DND-41 (cell line): ENCODE data around the gene PSD4.

Experiments
- ATAC-seq: fragments of 200-7000 bp; cut with Tn5 transposase; 3 replicates; pipeline ENCODE4 v1.9.1; 2021; ENCODE audit warnings: low read depth; ENCODE audit not compliant: insufficient read depth
- DNase-seq: peaks from one replicate; pipeline ENCODE4 v3.0.0-alpha.2; 2020
- H2AFZ ChIP-seq: 2 replicates; pipeline ENCODE4 v1.6.0; 2012; ENCODE audit warnings: low read depth, low read length
- H3K27ac ChIP-seq: 2 replicates; pipeline ENCODE4 v1.5.1; 2012; ENCODE audit warnings: low read length, inconsistent platforms
- H3K27me3 ChIP-seq: fragments of 200-600 bp; sonication (generic); 2 replicates; pipeline ENCODE4 v1.6.0; 2012; ENCODE audit warnings: low read length, mild to moderate bottlenecking, inconsistent platforms; ENCODE audit not compliant: insufficient read depth, poor library complexity
- H3K36me3 ChIP-seq: 2 replicates; pipeline ENCODE4 v1.5.1; 2012; ENCODE audit warnings: low read length, inconsistent platforms; ENCODE audit not compliant: insufficient read depth
- H3K4me1 ChIP-seq: 2 replicates; pipeline ENCODE4 v1.5.1; 2012; ENCODE audit warnings: mild to moderate bottlenecking, low read length; ENCODE audit not compliant: insufficient read depth
- H3K4me2 ChIP-seq: 2 replicates; pipeline ENCODE4 v1.6.0; 2012; ENCODE audit warnings: mild to moderate bottlenecking, moderate library complexity, low read length, inconsistent platforms; ENCODE audit not compliant: insufficient read depth
- H3K4me3 ChIP-seq, 2 experiments: fragments of 200-600 bp in 1 of 2; shearing (Covaris generic) in 1 of 2; 2 replicates each; pipeline ENCODE4 v1.5.1; 2012 to 2016; ENCODE audit warnings: inconsistent platforms in 2 of 2, low read length in 2 of 2, mild to moderate bottlenecking in 2 of 2, low read depth in 1 of 2, moderate library complexity in 1 of 2
- H3K79me2 ChIP-seq: 2 replicates; pipeline ENCODE4 v1.6.0; 2012; ENCODE audit warnings: low read length, inconsistent platforms; ENCODE audit not compliant: insufficient read depth
- H3K9ac ChIP-seq: 2 replicates; pipeline ENCODE4 v1.6.0; 2012; ENCODE audit warnings: low read depth, mild to moderate bottlenecking, inconsistent platforms, low read length, moderate library complexity
- H3K9me3 ChIP-seq: 2 replicates; pipeline ENCODE4 v1.5.1; 2012; ENCODE audit warnings: low read length, moderate library complexity, mild to moderate bottlenecking, inconsistent platforms; ENCODE audit not compliant: insufficient read depth, severe bottlenecking
- H4K20me1 ChIP-seq: 2 replicates; pipeline ENCODE4 v1.6.0; 2012; ENCODE audit warnings: low read length; ENCODE audit not compliant: insufficient read depth
- EZH2 ChIP-seq: IDR thresholded peaks from 3 replicates; pipeline ENCODE4 v1.6.1; 2012; ENCODE audit warnings: borderline replicate concordance, low read depth, mild to moderate bottlenecking, moderate library complexity, low read length, inconsistent platforms; ENCODE audit not compliant: severe bottlenecking
- TF ChIP-seq, protein P1 (sequence below): IDR thresholded peaks from 2 replicates; pipeline ENCODE4 v1.5.1; 2012; ENCODE audit warnings: borderline replicate concordance, low read length, moderate library complexity, mild to moderate bottlenecking; ENCODE audit not compliant: poor library complexity, severe bottlenecking; ENCODE audit errors: extremely low read depth

The PSD4 gene

DNA sequence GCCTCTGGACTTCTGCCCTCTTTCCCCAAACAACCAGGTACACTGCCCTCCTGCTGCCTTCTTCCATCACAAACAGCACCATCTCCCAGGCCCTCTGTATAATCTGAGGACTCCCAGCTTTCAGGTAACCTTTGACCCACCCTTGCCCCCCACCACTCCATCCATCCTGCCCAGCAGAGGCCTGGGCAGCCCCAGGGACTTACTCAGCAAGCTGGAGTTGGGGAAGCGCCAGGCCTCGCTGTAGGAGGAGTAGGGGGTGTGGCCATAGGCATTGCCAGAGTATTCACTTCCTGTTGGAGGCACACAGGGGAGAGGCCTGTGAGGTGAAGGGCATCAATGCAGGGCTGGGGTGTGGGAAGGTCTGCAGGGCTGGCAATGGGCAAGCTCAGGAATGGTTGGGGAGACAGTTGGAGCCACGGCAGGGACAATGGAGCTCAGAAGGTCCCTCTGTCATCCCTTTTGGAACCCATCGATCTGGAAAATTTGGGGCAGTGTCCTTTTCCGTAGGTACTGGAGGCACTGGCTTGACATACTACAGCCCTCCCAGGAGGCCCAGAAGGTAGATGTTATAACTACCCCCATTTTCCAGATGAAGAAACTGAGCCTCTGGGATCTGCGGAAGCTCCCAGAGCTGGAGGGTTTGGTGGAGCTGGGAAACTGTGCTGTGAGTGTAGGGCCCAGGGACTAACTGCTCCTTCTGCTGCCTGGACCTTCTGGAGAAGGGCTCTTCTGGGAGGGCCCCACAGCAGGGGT, 46.3 kb downstream of the PSD4 start:
- no peak overlapping the region for H3K4me2 ChIP-seq
- no peak overlapping the region for H2AFZ ChIP-seq
- H3K27me3 ChIP-seq, result no peaks in the 10 kb centered on the region
- no peak for TF ChIP-seq EZH2
- TF ChIP-seq, protein P1, sequence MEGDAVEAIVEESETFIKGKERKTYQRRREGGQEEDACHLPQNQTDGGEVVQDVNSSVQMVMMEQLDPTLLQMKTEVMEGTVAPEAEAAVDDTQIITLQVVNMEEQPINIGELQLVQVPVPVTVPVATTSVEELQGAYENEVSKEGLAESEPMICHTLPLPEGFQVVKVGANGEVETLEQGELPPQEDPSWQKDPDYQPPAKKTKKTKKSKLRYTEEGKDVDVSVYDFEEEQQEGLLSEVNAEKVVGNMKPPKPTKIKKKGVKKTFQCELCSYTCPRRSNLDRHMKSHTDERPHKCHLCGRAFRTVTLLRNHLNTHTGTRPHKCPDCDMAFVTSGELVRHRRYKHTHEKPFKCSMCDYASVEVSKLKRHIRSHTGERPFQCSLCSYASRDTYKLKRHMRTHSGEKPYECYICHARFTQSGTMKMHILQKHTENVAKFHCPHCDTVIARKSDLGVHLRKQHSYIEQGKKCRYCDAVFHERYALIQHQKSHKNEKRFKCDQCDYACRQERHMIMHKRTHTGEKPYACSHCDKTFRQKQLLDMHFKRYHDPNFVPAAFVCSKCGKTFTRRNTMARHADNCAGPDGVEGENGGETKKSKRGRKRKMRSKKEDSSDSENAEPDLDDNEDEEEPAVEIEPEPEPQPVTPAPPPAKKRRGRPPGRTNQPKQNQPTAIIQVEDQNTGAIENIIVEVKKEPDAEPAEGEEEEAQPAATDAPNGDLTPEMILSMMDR, result no peak
- no peak overlapping the region for H3K27ac ChIP-seq
- H3K4me3 ChIP-seq, result no peak overlapping the region
- no peaks in the 10 kb centered on the region for H3K9me3 ChIP-seq
- H3K9ac ChIP-seq, result no peak overlapping the region
- ATAC-seq (peak; percentile 68), DNase-seq (peak; percentile 35)
- H3K36me3 ChIP-seq, result no peaks in the 10 kb centered on the region
- no peaks in the 10 kb centered on the region for H3K4me1 ChIP-seq
- no peaks in the 10 kb centered on the region for H3K79me2 ChIP-seq
- H4K20me1 ChIP-seq, result no peaks in the 10 kb centered on the region

DNA sequence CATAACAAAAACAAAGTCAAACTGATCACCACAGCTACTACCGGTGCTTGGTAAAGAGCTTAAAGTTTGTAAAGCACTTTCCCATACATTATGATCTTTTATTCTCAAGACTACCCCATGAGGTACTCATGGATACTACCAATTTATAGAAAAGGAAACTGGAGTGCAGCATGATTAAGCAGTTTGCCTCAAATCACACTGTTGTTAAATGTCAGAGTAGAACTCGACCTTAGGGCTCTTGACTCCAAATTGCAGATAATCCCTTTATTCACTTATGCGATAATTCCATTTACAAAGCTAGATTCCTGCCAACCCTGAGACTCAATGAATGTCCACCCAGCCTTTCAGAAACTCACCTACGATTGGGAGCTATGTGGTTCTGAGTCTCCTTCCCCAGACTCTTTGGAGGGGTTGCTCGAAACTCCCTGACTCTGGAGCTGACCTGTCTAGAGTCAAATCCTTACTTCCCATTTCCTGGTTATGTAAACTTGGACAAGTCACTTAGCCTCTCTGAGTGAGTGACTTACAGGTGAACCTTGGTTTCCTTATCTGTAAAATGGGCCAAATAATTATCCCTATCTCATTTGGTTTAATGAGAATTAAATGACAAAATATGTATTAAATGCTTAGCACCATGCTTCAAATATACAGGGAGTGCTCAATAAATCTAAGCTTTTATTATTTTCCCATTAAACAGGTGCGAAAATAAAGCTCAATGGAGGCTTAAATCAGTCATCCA, 47.4 kb downstream of the PSD4 start:
- Histone ChIP-seq H3K79me2 (no peaks in the 10 kb centered on the region), H3K4me3 (no peak overlapping the region), H3K9me3 (no peaks in the 10 kb centered on the region), H3K4me1 (no peaks in the 10 kb centered on the region), H3K27me3 (no peaks in the 10 kb centered on the region), H3K9ac (no peak overlapping the region), H4K20me1 (no peaks in the 10 kb centered on the region), H2AFZ (no peak overlapping the region), H3K4me2 (no peak overlapping the region), H3K27ac (no peak overlapping the region), H3K36me3 (no peaks in the 10 kb centered on the region)
- DNase-seq (no peak), ATAC-seq (no peak)
- no peak for TF ChIP-seq EZH2
- TF ChIP-seq, protein P1, result no peak

DNA sequence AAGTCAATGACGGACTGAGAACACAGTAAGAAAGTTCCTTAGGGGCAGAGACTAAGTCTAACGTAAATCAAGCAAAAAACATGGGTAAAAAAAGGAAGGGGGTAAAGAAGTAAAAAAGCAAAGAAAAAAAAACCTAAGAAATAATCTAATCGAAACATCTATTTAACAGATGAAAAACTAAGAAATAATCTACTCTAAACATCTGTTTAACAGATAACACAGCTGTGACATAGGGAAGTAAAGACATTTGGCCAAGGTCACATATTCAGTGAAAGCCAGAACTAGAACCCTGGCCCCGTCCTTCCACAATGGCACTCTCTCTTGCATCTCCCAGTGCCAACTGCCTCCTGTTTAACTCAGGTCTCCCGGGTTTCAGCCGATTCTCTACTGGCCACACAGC, 48.1 kb downstream of the PSD4 start:
- Histone ChIP-seq H3K9ac (no peak overlapping the region), H2AFZ (no peak overlapping the region), H3K27me3 (no peaks in the 10 kb centered on the region), H3K36me3 (no peaks in the 10 kb centered on the region), H4K20me1 (no peaks in the 10 kb centered on the region), H3K79me2 (no peaks in the 10 kb centered on the region), H3K4me3 (no peak overlapping the region), H3K27ac (no peak overlapping the region), H3K4me1 (no peaks in the 10 kb centered on the region), H3K9me3 (no peaks in the 10 kb centered on the region), H3K4me2 (no peak overlapping the region)
- ATAC-seq (no peak), DNase-seq (no peak)
- TF ChIP-seq EZH2, result no peak
- TF ChIP-seq, protein P1, result no peak
